NCI-H1436 (cell line): ENCODE results near the gene DCAF7.

Source experiments
- DNase-seq: peaks from one replicate; lab custom pipeline; 2025; lab: John Stamatoyannopoulos, UW

DCAF7 gene

GRCh38 chr17:63549946-63550816 is at the start of gene DCAF7:
DCAF7 (plus strand) TSS chr17:63550477; CDS start chr17:63550678, 201 bp downstream.
- DNase-seq: peak; percentile 100

- no peak for DNase-seq
These were observed 49.5 kb upstream of the DCAF7 start for GRCh38 chr17:63500543-63501390.

GRCh38 chr17:63503341-63503705 is 47.0 kb upstream of the DCAF7 start:
- peak; percentile 39 for DNase-seq

GRCh38 chr17:63504261-63504660 is 46.0 kb upstream of the DCAF7 start:
- DNase-seq: no peak

- DNase-seq: no peak
These were observed 44.9 kb upstream of the DCAF7 start for GRCh38 chr17:63505341-63505740.

GRCh38 chr17:63506627-63507026 is 43.6 kb upstream of the DCAF7 start:
- no peak for DNase-seq

GRCh38 chr17:63511331-63511730 is 38.9 kb upstream of the DCAF7 start:
- no peak for DNase-seq

GRCh38 chr17:63512388-63512787 is 37.9 kb upstream of the DCAF7 start:
- no peak for DNase-seq

GRCh38 chr17:63512896-63513644 is 37.2 kb upstream of the DCAF7 start:
- DNase-seq: no peak

- no peak for DNase-seq
These were observed 35.8 kb upstream of the DCAF7 start for GRCh38 chr17:63514477-63514876.

- no peak for DNase-seq
These were observed 35.3 kb upstream of the DCAF7 start for GRCh38 chr17:63514974-63515373.

GRCh38 chr17:63515426-63515825 is 34.9 kb upstream of the DCAF7 start:
- no peak for DNase-seq

GRCh38 chr17:63516910-63517824 is 33.1 kb upstream of the DCAF7 start:
- DNase-seq: no peak

- peak; percentile 53 for DNase-seq
These were observed 32.3 kb upstream of the DCAF7 start for GRCh38 chr17:63517825-63518534.

- no peak for DNase-seq
These were observed 31.0 kb upstream of the DCAF7 start for GRCh38 chr17:63519116-63519881.

- DNase-seq: peak; percentile 76
These were observed 30.1 kb upstream of the DCAF7 start for GRCh38 chr17:63519972-63520882.

- DNase-seq: peak; percentile 22
These were observed 26.9 kb upstream of the DCAF7 start, which contains the start of gene KCNH6 for GRCh38 chr17:63523253-63523855. KCNH6 (plus strand) TSS chr17:63523358; CDS start chr17:63523414, 56 bp downstream.

- no peak for DNase-seq
These were observed 26.2 kb upstream of the DCAF7 start for GRCh38 chr17:63524051-63524450.
